ENCODE data around the gene ARMC9. TPM values are rescaled to one million over a fixed set of nuclear protein-coding genes. Genes with fewer than 3 reads are reported as not detected.

The ARMC9 gene
- total and polyA plus RNA-seq, 2 of the 13 experiments (the other 11 are each of a cell fraction or from before 2014, with no cell fraction given), result 9.1 to 12.8 TPM

DNA sequence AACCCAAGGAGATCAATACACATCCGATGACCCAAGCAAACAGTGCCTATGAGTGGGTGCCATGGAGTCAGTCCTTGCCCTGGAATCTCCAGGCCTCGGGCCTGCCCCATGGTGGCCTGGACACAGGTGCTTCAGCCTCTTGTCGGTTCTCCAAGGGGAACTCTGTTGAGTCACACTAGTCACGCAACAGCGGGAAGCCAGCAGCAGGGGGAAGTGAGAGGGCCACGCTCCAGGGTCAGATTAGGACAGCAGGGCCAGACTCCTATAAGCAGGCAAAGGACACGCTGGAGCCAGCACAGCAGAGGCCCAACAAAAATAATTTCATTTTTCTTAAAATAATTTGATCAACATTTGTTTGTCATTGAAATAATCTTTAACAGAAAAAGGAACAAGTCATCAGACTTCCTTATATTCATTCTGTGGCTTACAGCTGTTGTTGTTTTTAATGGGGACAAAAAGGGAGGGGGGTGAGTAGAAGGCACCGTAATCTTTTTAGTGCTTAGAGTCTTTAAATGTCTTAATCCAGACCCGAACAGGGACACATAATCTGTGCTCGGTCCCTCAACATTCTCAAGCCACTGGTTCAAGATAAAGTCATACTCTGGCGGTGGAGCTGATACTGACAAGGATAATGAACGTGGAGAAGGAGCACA, 16.4 kb upstream of the ARMC9 start (continued):
- TF ChIP-seq, protein P1, sequence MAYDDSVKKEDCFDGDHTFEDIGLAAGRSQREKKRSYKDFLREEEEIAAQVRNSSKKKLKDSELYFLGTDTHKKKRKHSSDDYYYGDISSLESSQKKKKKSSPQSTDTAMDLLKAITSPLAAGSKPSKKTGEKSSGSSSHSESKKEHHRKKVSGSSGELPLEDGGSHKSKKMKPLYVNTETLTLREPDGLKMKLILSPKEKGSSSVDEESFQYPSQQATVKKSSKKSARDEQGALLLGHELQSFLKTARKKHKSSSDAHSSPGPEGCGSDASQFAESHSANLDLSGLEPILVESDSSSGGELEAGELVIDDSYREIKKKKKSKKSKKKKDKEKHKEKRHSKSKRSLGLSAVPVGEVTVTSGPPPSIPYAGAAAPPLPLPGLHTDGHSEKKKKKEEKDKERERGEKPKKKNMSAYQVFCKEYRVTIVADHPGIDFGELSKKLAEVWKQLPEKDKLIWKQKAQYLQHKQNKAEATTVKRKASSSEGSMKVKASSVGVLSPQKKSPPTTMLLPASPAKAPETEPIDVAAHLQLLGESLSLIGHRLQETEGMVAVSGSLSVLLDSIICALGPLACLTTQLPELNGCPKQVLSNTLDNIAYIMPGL (CRISPR knock-in tag; IDR thresholded peaks at IDR 0.05; ENCODE audit: borderline replicate concordance in 1 of 2, low read depth in 1 of 2), result no peak
- TF ChIP-seq NFIC (IDR thresholded peaks at IDR 0.05; ENCODE audit: low read length) (no peak), REXO4 (CRISPR knock-in tag; IDR thresholded peaks at IDR 0.05; ENCODE audit: borderline replicate concordance) (no peak), RXRB (CRISPR knock-in tag; IDR thresholded peaks at IDR 0.05; ENCODE audit: borderline replicate concordance) (peak; percentile 90), FOXO1 (CRISPR knock-in tag; IDR thresholded peaks at IDR 0.05) (no peak), POGZ (CRISPR knock-in tag; IDR thresholded peaks at IDR 0.05) (0 out of 2 replicates have a peak, but pooled peaks have one; percentile 18), FOXM1 (CRISPR knock-in tag; IDR thresholded peaks at IDR 0.05) (no peak), NR2F1 (CRISPR knock-in tag; IDR thresholded peaks at IDR 0.05) (peak in 1 of 2 experiments; percentile 27; a peak in 1 of 4 replicates), ZNF33B (CRISPR knock-in tag; IDR thresholded peaks at IDR 0.05) (no peak), SP5 (CRISPR knock-in tag; IDR thresholded peaks at IDR 0.05; ENCODE audit: borderline replicate concordance, low read depth) (no peak), SMC3 (IDR thresholded peaks at IDR 0.05; ENCODE audit: low read length) (peak; percentile 11; the same call in 1 of the 2 replicates), ZNF644 (CRISPR knock-in tag; IDR thresholded peaks at IDR 0.05; ENCODE audit: low read depth) (peak; percentile 78; the same call in 1 of the 2 replicates), TBP (CRISPR knock-in tag; IDR thresholded peaks at IDR 0.05) (no peak)
- TF ChIP-seq, protein P2, sequence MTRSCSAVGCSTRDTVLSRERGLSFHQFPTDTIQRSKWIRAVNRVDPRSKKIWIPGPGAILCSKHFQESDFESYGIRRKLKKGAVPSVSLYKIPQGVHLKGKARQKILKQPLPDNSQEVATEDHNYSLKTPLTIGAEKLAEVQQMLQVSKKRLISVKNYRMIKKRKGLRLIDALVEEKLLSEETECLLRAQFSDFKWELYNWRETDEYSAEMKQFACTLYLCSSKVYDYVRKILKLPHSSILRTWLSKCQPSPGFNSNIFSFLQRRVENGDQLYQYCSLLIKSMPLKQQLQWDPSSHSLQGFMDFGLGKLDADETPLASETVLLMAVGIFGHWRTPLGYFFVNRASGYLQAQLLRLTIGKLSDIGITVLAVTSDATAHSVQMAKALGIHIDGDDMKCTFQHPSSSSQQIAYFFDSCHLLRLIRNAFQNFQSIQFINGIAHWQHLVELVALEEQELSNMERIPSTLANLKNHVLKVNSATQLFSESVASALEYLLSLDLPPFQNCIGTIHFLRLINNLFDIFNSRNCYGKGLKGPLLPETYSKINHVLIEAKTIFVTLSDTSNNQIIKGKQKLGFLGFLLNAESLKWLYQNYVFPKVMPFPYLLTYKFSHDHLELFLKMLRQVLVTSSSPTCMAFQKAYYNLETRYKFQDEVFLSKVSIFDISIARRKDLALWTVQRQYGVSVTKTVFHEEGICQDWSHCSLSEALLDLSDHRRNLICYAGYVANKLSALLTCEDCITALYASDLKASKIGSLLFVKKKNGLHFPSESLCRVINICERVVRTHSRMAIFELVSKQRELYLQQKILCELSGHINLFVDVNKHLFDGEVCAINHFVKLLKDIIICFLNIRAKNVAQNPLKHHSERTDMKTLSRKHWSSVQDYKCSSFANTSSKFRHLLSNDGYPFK (CRISPR knock-in tag; IDR thresholded peaks at IDR 0.05; ENCODE audit: borderline replicate concordance), result 0 out of 2 replicates have a peak, but pooled peaks have one; percentile 37
- TF ChIP-seq, protein P3, sequence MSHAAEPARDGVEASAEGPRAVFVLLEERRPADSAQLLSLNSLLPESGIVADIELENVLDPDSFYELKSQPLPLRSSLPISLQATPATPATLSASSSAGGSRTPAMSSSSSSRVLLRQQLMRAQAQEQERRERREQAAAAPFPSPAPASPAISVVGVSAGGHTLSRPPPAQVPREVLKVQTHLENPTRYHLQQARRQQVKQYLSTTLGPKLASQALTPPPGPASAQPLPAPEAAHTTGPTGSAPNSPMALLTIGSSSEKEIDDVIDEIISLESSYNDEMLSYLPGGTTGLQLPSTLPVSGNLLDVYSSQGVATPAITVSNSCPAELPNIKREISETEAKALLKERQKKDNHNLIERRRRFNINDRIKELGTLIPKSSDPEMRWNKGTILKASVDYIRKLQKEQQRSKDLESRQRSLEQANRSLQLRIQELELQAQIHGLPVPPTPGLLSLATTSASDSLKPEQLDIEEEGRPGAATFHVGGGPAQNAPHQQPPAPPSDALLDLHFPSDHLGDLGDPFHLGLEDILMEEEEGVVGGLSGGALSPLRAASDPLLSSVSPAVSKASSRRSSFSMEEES (CRISPR knock-in tag; IDR thresholded peaks at IDR 0.05), result 0 out of 2 replicates have a peak, but pooled peaks have one; percentile 15
- TF ChIP-seq, protein P4, sequence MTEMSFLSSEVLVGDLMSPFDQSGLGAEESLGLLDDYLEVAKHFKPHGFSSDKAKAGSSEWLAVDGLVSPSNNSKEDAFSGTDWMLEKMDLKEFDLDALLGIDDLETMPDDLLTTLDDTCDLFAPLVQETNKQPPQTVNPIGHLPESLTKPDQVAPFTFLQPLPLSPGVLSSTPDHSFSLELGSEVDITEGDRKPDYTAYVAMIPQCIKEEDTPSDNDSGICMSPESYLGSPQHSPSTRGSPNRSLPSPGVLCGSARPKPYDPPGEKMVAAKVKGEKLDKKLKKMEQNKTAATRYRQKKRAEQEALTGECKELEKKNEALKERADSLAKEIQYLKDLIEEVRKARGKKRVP (CRISPR knock-in tag; IDR thresholded peaks at IDR 0.05), result peak in 1 of 2 experiments; percentile 49; a peak in 1 of 4 replicates

All from HepG2 (cell line).